ENCODE data around the gene EPC2.
A peak's percentile ranks its signal among the peaks of the same experiment; 100 is the strongest.
"Not testable (repeated sequence)": the region's sequence is repeated elsewhere in the genome, so short reads cannot be mapped to it uniquely, and the experiment has no call there.

The EPC2 gene

GRCh38 chr2:148730085-148730484 is 85.5 kb downstream of the EPC2 start:
- DNase-seq = no peak

- no peak for DNase-seq
Observed at GRCh38 chr2:148737742-148738141, 93.2 kb downstream of the EPC2 start.

GRCh38 chr2:148739454-148740105 is 95.0 kb downstream of the EPC2 start:
- DNase-seq = no peak

GRCh38 chr2:148742373-148742772 is 97.8 kb downstream of the EPC2 start:
- DNase-seq = no peak

GRCh38 chr2:148745151-148745851 is 100.8 kb downstream of the EPC2 start:
- DNase-seq = no peak

- DNase-seq = no peak
Observed at GRCh38 chr2:148746973-148747372, 102.4 kb downstream of the EPC2 start.

GRCh38 chr2:148751907-148752306 is 107.4 kb downstream of the EPC2 start:
- no peak for DNase-seq

- no peak for DNase-seq
Observed at GRCh38 chr2:148752977-148753376, 108.4 kb downstream of the EPC2 start.

- DNase-seq = no peak
Observed at GRCh38 chr2:148754864-148755263, 110.3 kb downstream of the EPC2 start.

GRCh38 chr2:148756292-148756975 is 111.9 kb downstream of the EPC2 start:
- no peak for DNase-seq

- DNase-seq = no peak
Observed at GRCh38 chr2:148764815-148765214, 120.3 kb downstream of the EPC2 start.

- no peak for DNase-seq
Observed at GRCh38 chr2:148770047-148770446, 125.5 kb downstream of the EPC2 start.

- no peak for DNase-seq
Observed at GRCh38 chr2:148781544-148781943, 137.0 kb downstream of the EPC2 start.

GRCh38 chr2:148789059-148789458 is 144.5 kb downstream of the EPC2 start:
- no peak for DNase-seq

- DNase-seq = not testable (repeated sequence)
Observed at GRCh38 chr2:148790172-148790571, 145.6 kb downstream of the EPC2 start.

GRCh38 chr2:148794558-148794957 is 150.0 kb downstream of the EPC2 start:
- DNase-seq = no peak

- DNase-seq = no peak
Observed at GRCh38 chr2:148796735-148797512, 152.4 kb downstream of the EPC2 start.

GRCh38 chr2:148802448-148803220 is 158.1 kb downstream of the EPC2 start:
- DNase-seq = no peak

GRCh38 chr2:148810081-148810480 is 165.5 kb downstream of the EPC2 start:
- DNase-seq = no peak

- no peak for DNase-seq
Observed at GRCh38 chr2:148812306-148812705, 167.8 kb downstream of the EPC2 start.

GRCh38 chr2:148813603-148814065 is 169.1 kb downstream of the EPC2 start:
- DNase-seq = peak in 4 of 5 donors; percentile 12 to 79 (median 32)
